Upper lobe of left lung (tissue), 4 donors: ENCODE data around the gene EHD2.

Experiments used
- EP300 ChIP-seq, 4 donors: sonication (generic); formaldehyde crosslinking; IDR thresholded peaks; one replicate each; pipeline ENCODE4 v1.5.1; 2017; ENCODE audit warnings: antibody characterized with exemption in 4 of 4, control low read depth in 2 of 4
- POLR2A ChIP-seq, 4 donors: fragments of 450-650 bp; IDR thresholded peaks; one replicate each; pipeline ENCODE4 v1.5.1; 2016 to 2017; ENCODE audit warnings: antibody characterized with exemption in 4 of 4, mild to moderate bottlenecking in 2 of 4
- TF ChIP-seq, protein P1 (sequence below), 6 experiments: fragments of 450-650 bp in 4 of 6; fragments of 200-600 bp in 2 of 6; sonication (generic) in 2 of 6; IDR thresholded peaks; one replicate each; pipeline ENCODE4 v1.5.1; 2016 to 2019; ENCODE audit warnings: antibody characterized with exemption in 6 of 6

DNA sequence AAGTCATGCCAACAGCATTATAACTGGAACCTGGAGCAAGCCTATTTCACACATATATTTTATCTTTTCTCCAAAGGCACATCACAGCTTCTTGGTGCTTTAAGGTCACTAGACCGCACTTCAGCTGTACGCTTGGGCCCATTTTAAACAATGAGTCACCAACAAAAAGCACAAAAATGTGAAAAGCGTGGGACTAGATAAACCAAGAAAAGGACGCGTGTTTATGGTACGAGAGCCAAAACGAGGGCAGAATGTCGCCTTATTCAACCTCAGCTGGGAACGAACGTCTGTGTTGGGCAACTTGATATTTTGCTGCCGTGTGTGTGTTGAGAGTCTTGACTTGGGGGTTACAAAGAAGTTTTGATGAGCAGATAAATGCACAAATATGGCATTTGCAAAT lies 9.2 kb upstream of the EHD2 start:
- TF ChIP-seq, protein P1, sequence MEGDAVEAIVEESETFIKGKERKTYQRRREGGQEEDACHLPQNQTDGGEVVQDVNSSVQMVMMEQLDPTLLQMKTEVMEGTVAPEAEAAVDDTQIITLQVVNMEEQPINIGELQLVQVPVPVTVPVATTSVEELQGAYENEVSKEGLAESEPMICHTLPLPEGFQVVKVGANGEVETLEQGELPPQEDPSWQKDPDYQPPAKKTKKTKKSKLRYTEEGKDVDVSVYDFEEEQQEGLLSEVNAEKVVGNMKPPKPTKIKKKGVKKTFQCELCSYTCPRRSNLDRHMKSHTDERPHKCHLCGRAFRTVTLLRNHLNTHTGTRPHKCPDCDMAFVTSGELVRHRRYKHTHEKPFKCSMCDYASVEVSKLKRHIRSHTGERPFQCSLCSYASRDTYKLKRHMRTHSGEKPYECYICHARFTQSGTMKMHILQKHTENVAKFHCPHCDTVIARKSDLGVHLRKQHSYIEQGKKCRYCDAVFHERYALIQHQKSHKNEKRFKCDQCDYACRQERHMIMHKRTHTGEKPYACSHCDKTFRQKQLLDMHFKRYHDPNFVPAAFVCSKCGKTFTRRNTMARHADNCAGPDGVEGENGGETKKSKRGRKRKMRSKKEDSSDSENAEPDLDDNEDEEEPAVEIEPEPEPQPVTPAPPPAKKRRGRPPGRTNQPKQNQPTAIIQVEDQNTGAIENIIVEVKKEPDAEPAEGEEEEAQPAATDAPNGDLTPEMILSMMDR (IDR thresholded peaks at IDR 0.05), result no peak
- TF ChIP-seq EP300 (IDR thresholded peaks at IDR 0.05), result no peak
- TF ChIP-seq POLR2A (IDR thresholded peaks at IDR 0.05), result no peak
